ENCODE data around the gene CDC14A.

CDC14A gene

DNA sequence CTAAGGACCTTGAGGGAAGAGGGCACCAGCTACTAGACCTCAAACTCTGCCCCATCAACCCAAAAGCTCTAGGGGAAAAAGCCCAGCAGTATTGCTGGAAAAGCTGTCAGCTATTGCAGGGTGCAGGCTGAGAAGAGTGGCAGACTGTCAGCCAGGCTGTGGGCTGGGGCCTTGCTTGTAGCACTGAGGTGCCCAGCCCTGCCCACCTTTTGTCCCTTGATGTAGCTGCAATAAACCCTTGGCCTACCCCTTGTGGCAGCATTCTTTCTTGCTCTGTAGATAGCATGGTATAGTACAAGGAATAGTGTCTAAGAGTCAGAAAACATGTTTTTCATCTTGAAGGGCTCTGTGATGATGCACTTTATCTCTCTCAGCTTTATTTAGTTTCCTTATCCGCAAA is 39.4 kb downstream of the CDC14A start:
- TF ChIP-seq, protein P1, sequence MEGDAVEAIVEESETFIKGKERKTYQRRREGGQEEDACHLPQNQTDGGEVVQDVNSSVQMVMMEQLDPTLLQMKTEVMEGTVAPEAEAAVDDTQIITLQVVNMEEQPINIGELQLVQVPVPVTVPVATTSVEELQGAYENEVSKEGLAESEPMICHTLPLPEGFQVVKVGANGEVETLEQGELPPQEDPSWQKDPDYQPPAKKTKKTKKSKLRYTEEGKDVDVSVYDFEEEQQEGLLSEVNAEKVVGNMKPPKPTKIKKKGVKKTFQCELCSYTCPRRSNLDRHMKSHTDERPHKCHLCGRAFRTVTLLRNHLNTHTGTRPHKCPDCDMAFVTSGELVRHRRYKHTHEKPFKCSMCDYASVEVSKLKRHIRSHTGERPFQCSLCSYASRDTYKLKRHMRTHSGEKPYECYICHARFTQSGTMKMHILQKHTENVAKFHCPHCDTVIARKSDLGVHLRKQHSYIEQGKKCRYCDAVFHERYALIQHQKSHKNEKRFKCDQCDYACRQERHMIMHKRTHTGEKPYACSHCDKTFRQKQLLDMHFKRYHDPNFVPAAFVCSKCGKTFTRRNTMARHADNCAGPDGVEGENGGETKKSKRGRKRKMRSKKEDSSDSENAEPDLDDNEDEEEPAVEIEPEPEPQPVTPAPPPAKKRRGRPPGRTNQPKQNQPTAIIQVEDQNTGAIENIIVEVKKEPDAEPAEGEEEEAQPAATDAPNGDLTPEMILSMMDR (conservative IDR thresholded peaks at IDR 0.05; ENCODE audit: low read length): no peak
- no peak for DNase-seq (ENCODE audit: low read depth)
- H3K4me3 ChIP-seq (ENCODE audit: low read length): no peak overlapping the region

DNA sequence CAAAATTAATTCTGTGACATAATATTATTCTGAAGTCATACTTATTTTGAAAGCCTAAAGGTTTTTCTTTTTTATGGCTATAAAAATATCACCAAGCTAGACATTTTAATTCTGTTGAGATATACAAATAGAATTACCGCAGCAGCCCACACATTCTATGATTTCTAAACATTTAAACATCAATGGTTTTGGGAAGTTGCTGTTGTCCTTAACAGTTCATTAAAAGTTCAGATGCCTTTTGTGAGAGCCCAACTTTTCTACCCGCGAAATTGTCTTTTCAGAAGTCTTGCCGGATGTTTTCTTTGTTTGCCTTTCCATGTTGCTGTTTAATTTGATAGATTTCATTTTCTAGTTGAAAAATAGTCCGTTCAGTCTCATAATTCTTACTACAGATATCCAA is 40.5 kb downstream of the CDC14A start:
- no peak for DNase-seq (ENCODE audit: low read depth)
- TF ChIP-seq, protein P1 (conservative IDR thresholded peaks at IDR 0.05; ENCODE audit: low read length): no peak
- no peak overlapping the region for H3K4me3 ChIP-seq (ENCODE audit: low read length)

DNA sequence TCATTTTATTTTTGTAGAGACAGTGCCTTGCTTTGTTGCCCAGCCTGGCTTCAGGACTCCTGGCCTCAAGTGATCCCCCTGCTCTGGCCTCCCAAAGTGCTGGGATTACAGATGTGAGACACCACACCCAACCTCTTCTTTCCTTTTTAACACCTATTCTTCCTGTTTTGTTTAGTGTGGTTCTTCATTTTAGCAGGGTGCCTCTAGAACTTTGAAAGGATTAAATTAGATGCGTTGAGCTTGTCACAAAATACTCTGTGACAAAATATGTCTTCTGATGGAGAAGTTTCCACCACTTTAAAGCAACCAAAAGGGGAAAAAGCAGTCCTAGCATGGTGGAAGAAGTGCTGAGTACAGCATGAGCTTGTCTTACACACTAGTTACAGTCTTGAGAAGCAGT is 42.0 kb downstream of the CDC14A start:
- no peak for DNase-seq (ENCODE audit: low read depth)
- TF ChIP-seq, protein P1 (conservative IDR thresholded peaks at IDR 0.05; ENCODE audit: low read length): no peak
- H3K4me3 ChIP-seq (ENCODE audit: low read length): no peak overlapping the region

DNA sequence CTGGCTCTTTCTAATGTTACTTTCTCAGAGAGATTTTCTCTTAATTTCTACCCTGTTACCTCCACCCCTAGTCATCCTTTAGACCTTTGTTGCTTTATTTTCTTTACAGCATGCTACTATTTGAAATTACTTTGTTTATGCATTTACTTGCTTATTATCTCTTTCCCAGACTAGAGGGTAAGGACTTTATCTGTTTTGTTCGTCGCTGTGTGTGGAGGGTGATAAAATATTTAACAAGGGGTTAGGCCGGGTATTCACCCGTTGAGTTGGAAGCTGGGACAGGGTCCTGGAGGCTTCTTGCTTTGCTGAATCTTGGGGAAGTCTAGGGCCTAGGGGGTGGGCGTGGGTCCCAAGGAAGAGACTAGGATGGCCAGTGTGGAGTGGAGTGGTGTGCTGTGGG is 43.6 kb downstream of the CDC14A start:
- TF ChIP-seq, protein P1 (conservative IDR thresholded peaks at IDR 0.05; ENCODE audit: low read length): no peak
- H3K4me3 ChIP-seq (ENCODE audit: low read length): no peak overlapping the region
- no peak for DNase-seq (ENCODE audit: low read depth)

DNA sequence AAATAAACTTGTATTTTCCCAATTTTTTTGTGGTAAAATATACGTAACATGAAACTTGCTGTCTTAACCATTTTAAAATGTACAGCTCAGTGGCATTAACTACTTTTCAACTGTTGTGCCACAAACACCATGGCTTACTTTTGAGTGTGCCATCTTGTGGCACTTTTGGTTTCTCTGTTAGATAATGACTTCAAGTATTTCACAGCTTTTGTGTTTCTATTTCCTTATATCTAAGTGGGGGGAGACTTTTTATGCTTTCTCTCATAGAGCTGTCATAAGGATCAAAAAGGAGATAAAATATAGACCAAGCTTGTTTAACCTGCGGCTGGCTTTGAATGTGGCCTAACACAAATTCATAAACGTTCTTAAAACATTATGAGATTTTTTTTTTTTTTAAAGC is 44.3 kb downstream of the CDC14A start:
- H3K4me3 ChIP-seq (ENCODE audit: low read length): no peak overlapping the region
- DNase-seq (ENCODE audit: low read depth): no peak
- TF ChIP-seq, protein P1 (conservative IDR thresholded peaks at IDR 0.05; ENCODE audit: low read length): no peak

DNA sequence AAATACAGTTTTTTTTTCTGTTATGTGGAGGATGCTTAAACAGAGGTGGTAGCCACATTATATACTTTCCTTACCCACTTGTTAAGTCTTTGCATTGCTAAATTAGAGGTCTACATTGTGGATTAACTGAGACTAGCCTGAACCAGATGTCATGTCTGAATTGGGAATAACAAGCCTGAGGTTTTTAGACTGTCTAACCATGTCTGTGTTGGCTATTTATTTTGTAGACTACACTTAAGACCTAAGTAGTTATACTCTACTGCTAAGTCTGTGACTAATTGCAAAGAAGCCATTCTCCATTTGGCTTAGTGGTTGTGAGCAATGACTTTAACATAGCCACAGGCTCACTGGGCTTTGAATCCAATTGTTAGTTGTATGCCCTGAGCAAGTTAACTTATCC is 45.4 kb downstream of the CDC14A start:
- DNase-seq (ENCODE audit: low read depth): no peak
- no peak overlapping the region for H3K4me3 ChIP-seq (ENCODE audit: low read length)
- TF ChIP-seq, protein P1 (conservative IDR thresholded peaks at IDR 0.05; ENCODE audit: low read length): no peak

DNA sequence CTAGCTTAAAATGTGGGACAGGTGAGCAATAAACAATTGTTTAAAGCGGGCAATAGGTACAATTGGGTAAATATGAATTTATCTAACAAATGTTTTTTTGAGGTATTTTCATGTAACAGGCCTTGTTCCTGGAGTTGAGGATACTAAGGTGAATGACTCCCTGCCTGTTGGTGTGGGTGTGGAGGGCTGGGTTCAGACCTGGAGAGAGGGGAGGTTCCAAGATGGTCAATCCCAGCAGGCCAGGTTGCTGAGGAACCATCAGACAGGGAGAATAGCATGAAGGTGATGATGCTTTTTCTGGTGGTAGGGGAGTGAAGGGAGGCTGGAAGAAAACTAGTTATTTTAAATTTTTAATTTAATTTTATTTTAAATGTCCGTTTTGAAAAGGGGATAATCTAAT is 46.3 kb downstream of the CDC14A start:
- TF ChIP-seq, protein P1 (conservative IDR thresholded peaks at IDR 0.05; ENCODE audit: low read length): no peak
- H3K4me3 ChIP-seq (ENCODE audit: low read length): no peak overlapping the region
- no peak for DNase-seq (ENCODE audit: low read depth)
